ENCODE measurements around the gene NIT2.

GRCh38 chr3:100354850-100355249 is 20.3 kb downstream of the NIT2 start:
- TF ChIP-seq, protein P1, sequence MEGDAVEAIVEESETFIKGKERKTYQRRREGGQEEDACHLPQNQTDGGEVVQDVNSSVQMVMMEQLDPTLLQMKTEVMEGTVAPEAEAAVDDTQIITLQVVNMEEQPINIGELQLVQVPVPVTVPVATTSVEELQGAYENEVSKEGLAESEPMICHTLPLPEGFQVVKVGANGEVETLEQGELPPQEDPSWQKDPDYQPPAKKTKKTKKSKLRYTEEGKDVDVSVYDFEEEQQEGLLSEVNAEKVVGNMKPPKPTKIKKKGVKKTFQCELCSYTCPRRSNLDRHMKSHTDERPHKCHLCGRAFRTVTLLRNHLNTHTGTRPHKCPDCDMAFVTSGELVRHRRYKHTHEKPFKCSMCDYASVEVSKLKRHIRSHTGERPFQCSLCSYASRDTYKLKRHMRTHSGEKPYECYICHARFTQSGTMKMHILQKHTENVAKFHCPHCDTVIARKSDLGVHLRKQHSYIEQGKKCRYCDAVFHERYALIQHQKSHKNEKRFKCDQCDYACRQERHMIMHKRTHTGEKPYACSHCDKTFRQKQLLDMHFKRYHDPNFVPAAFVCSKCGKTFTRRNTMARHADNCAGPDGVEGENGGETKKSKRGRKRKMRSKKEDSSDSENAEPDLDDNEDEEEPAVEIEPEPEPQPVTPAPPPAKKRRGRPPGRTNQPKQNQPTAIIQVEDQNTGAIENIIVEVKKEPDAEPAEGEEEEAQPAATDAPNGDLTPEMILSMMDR (IDR thresholded peaks at IDR 0.05; ENCODE audit: insufficient read depth, low read length): no peak
- TF ChIP-seq, protein P2, sequence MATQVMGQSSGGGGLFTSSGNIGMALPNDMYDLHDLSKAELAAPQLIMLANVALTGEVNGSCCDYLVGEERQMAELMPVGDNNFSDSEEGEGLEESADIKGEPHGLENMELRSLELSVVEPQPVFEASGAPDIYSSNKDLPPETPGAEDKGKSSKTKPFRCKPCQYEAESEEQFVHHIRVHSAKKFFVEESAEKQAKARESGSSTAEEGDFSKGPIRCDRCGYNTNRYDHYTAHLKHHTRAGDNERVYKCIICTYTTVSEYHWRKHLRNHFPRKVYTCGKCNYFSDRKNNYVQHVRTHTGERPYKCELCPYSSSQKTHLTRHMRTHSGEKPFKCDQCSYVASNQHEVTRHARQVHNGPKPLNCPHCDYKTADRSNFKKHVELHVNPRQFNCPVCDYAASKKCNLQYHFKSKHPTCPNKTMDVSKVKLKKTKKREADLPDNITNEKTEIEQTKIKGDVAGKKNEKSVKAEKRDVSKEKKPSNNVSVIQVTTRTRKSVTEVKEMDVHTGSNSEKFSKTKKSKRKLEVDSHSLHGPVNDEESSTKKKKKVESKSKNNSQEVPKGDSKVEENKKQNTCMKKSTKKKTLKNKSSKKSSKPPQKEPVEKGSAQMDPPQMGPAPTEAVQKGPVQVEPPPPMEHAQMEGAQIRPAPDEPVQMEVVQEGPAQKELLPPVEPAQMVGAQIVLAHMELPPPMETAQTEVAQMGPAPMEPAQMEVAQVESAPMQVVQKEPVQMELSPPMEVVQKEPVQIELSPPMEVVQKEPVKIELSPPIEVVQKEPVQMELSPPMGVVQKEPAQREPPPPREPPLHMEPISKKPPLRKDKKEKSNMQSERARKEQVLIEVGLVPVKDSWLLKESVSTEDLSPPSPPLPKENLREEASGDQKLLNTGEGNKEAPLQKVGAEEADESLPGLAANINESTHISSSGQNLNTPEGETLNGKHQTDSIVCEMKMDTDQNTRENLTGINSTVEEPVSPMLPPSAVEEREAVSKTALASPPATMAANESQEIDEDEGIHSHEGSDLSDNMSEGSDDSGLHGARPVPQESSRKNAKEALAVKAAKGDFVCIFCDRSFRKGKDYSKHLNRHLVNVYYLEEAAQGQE (IDR thresholded peaks at IDR 0.05; ENCODE audit: insufficient replicate concordance, low read depth): no peak
- TF ChIP-seq SPI1 (IDR thresholded peaks at IDR 0.05; ENCODE audit: borderline replicate concordance, low read depth) (no peak), POLR2AphosphoS5 (IDR thresholded peaks at IDR 0.05; ENCODE audit: low read depth) (no peak)

Measured in HL-60 (cell line).